HL-60/S4 treated with retinoic acid at 250 ng/mL for 4 days and 3 days (cell line): ENCODE results near the gene GDF7.

ENCODE experiments used
- in situ Hi-C: fragments of 300-500 bp; cut with MboI; formaldehyde crosslinking; loops from 2 replicates; pipeline ENCODE4 v1.7.0; 2022; ENCODE audit warnings: low sequenced_read_pairs

GDF7 gene

DNA sequence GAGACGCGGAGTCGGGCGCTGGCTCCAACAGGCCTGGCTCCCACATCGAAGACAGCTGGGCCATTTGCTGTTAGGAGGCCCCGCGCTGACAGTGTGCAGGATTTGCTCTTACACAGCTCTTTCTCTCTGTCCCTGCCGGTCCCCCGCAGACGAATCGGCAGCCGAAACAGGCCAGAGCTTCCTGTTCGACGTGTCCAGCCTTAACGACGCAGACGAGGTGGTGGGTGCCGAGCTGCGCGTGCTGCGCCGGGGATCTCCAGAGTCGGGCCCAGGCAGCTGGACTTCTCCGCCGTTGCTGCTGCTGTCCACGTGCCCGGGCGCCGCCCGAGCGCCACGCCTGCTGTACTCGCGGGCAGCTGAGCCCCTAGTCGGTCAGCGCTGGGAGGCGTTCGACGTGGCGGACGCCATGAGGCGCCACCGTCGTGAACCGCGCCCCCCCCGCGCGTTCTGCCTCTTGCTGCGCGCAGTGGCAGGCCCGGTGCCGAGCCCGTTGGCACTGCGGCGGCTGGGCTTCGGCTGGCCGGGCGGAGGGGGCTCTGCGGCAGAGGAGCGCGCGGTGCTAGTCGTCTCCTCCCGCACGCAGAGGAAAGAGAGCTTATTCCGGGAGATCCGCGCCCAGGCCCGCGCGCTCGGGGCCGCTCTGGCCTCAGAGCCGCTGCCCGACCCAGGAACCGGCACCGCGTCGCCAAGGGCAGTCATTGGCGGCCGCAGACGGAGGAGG lies 3.5 kb downstream of the GDF7 start:
- in situ Hi-C loops, result no loop called here

GRCh38 chr2:20671036-20671735 lies 4.2 kb downstream of the GDF7 start:
- in situ Hi-C loops, result no loop called here

- in situ Hi-C loops, result no loop called here
Observed at GRCh38 chr2:20671736-20672080, 4.8 kb downstream of the GDF7 start.

DNA sequence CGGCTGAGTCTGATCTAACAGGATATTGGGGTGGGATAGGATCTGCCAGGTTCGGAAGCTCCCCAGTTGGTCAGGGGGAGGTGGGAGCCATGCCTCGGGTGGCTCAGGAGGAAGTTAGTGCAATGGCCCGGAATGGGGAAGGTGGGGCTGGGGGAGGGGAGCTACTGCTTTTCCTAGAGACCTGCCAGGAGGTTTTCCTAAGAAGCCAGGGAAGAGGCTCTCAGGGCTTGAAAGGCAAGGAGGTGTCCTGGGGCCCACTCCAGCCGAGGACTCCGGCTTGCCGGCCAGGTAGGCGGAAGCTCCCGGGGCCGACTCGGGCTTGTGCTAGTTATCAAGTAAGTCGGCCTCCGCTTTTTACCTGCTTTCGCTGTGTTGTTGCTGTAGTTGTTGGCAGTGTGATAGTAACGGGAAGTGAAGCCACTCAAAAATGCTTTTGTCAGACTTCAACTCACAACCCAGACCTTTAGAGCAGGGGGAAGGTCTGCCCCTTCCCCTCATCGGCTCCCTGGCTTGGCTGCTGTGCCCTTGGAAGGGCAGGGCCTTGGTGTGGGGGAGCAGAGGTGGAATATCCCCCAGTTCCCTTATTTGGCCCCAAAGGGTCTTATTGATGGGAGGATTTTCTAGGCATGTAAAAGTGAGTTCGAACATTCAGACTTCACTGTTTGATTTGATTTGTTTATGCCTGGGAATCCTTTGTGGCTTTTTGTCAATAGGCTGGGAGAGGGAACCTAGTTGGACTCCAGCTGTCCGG lies 5.4 kb downstream of the GDF7 start:
- in situ Hi-C loops, result no loop called here

GRCh38 chr2:20673686-20674308 lies 6.9 kb downstream of the GDF7 start:
- in situ Hi-C loops, result no loop called here

DNA sequence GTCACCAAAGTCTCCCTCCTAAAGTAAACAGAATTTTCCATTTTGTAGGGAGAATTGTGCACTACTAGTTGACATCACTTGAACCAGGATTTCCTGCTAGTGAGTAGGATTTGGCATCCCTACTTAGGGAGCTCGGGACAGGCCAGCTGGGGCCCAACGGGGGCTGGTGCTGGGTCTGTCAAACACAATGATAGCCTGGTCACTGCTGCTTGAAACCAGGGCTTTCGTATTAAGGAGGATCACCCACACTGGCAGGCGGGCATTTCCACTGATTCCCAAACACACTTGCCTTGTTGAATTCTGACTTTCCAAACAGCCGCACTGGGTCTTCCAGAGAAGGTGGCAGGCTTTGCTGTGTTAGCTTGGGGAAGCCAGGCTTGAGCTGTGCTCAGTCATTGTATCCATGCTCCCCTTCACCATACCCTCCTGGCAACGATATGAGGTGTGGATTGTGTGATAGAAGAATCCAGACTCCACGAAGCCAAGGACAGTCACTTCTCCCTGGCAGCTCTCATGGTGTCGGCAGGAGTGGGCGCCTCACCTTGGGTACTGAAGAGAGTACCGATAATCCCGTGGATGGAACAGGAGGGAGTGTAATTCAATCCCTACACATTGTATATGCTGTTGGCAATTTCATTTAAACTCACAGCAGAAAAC lies 7.5 kb downstream of the GDF7 start:
- in situ Hi-C loops, result no loop called here

DNA sequence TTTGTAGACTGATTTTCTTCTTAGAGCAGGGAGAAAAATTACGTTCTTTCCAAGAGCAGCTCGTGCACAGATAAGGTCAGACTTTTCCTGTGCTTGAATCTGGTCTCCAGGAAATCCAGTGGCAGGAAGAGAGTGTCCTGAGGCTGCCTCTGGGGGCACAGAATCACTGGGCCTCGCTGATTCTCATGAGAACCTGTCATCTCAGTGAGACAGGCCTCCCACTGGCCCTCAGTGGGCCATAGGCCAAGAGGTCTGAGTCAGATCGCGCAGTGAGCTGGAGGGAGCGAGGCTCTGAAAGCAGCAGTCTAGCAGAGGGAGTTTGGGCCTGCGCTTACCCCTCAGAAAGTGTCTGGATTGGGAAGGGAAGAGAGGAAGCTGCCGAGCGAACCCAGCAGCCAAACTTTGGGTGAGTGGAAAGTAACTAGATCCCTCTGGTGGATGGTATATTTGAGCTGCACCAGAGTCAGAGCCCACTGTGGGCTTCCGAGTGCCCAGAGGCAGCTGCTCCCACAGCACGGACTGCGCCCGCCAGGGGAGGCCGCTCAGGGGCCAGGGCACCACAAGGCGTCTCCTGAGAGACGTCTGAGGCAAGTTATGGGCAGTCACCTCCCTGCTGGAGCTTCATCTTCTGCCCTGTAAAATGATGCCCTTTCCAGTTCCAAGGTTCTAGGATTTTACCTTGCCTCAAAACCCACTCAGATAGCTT lies 8.2 kb downstream of the GDF7 start:
- in situ Hi-C loops, result no loop called here

GRCh38 chr2:20675701-20676352 lies 8.9 kb downstream of the GDF7 start:
- in situ Hi-C loops, result no loop called here

GRCh38 chr2:20676353-20677215 lies 9.6 kb downstream of the GDF7 start:
- in situ Hi-C loops, result no loop called here

DNA sequence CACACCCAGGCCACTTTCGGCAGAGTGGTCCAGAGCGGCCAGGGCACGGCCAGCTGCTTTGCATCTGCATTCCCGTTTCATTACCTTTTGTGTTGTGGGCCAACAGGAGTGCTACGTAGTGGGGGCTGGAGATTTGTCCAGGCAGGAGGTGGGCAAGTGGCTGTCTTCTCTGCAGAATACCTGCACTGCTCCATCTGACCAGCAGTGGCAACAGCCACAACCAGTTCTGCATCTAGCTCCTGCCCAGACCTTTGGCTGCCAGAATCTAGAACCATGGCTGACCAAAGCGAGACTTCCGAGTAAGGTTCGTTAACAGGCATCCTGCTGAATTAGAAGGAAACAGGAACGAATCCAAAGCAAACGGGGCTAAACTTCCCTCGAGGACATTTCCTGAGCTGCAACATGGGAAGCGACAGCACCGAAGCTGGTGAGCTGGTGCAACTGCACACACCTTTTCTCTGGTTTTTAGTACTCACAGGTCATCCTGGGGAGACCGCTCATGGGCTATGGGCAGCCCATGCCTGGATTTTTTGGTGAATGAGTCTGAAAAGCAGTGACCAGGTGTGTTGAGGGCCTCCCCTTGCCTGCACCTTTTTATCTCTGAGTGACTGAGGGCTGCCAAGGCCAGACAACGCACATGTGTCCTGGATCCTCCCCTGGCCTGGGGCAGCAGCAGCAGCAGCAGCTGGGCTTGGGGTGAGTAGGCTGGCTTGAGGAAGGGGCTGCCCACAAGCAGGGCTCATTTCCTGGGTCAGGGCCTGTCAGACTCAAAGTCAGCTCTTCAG lies 10.5 kb downstream of the GDF7 start:
- in situ Hi-C loops, result no loop called here

DNA sequence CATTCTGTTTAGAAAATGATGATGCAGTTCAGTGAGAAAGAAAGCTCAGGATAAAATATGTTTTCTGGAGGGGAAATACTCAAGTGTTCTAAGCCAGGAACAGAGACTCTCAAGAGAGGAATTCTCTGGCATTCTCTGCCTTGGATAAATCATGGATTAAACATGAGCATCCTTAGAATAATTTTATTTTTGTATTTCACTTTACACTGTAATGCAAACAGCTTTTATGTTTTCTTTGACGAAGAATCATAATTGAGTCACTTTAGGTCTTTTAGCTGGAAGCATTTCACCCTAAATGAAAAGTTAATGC lies 11.1 kb downstream of the GDF7 start:
- in situ Hi-C loops, result no loop called here

GRCh38 chr2:20678780-20679179 lies 11.8 kb downstream of the GDF7 start:
- in situ Hi-C loops, result no loop called here

GRCh38 chr2:20680744-20681375 lies 13.9 kb downstream of the GDF7 start:
- in situ Hi-C loops, result no loop called here

DNA sequence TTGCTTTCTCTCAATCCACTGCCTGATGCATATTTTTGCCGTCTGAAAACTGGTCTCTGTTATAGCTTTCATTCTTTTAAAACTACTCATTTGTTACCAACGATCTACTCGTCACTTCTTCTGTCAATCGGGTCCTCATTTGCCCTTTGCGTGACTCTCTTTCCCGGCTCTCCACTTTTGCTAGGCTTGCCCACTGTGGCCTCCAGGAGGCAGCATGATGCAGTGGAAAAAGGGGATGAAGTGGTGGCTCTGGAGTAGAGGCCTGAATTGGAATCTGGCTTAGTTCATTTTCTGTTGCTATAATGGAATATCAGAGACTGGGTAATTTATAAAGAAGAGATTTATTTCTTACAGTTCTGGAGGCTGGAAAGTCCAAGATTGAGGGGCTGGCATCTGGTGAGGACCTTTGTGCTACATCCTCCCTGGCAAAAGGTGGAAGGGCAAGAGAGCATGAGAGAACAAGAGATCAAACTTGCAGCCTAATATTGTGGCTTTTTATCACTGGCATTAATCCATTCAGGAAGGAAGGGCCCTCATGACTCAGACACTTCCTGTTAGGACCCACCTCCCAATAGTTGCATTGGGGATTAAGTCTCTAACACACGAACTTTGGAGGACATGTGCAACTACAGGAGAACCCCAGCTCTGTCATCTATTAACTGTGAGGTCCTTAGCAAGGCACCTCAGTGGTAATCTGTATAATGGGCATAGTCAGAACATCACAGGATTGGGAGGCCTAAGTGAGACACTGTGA lies 15.4 kb downstream of the GDF7 start:
- in situ Hi-C loops, result no loop called here

DNA sequence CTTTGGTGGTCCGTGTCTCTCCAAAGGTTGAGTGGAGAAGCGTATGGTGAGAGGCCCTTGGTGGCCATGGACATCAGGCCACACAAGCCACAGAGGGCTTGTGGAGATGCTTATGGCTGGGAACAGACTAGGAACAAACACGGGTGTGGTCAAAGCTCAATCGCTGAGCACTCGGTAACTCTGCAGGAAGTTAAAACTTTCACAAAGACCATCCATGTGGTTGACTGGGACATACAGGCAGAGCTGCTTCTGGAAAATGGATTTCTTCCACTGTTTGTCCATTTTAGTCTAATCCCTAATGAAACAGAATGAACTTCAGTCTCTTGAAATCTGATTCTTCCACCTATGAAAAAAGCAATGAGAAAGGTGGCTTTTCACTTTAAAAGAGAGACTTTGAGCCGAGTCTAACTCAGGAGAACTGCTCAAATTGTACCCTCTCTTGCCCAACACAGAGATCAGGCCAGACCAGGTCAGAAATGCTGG lies 17.7 kb downstream of the GDF7 start:
- in situ Hi-C loops, result no loop called here

- in situ Hi-C loops, result no loop called here
Observed at GRCh38 chr2:20687260-20687832, 20.4 kb downstream of the GDF7 start.
